Measurements from ENCODE around the gene STX2.
A peak's percentile ranks its signal among the peaks of the same experiment; 100 is the strongest.

Gene STX2

GRCh38 chr12:130831246-130831645, 7.8 kb downstream of the STX2 start:
- no peak overlapping the region for H3K4me3 Mint-ChIP-seq
- H3K27ac Mint-ChIP-seq, result peak overlapping the region in 2 of 3 experiments; percentile 3 to 86
- H3K27me3 Mint-ChIP-seq (ENCODE audit: low read depth), result peaks cover 8% of the 10 kb centered on the region
- no peaks in the 10 kb centered on the region for H3K36me3 Mint-ChIP-seq (ENCODE audit: low read depth)
- TF ChIP-seq, protein P1, sequence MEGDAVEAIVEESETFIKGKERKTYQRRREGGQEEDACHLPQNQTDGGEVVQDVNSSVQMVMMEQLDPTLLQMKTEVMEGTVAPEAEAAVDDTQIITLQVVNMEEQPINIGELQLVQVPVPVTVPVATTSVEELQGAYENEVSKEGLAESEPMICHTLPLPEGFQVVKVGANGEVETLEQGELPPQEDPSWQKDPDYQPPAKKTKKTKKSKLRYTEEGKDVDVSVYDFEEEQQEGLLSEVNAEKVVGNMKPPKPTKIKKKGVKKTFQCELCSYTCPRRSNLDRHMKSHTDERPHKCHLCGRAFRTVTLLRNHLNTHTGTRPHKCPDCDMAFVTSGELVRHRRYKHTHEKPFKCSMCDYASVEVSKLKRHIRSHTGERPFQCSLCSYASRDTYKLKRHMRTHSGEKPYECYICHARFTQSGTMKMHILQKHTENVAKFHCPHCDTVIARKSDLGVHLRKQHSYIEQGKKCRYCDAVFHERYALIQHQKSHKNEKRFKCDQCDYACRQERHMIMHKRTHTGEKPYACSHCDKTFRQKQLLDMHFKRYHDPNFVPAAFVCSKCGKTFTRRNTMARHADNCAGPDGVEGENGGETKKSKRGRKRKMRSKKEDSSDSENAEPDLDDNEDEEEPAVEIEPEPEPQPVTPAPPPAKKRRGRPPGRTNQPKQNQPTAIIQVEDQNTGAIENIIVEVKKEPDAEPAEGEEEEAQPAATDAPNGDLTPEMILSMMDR (IDR thresholded peaks at IDR 0.05; ENCODE audit: unreplicated experiment in 3 of 3), result no peak
- H3K4me1 Mint-ChIP-seq, result peaks cover 30% of the 10 kb centered on the region
- H3K9me3 Mint-ChIP-seq, result no peaks in the 10 kb centered on the region

DNA sequence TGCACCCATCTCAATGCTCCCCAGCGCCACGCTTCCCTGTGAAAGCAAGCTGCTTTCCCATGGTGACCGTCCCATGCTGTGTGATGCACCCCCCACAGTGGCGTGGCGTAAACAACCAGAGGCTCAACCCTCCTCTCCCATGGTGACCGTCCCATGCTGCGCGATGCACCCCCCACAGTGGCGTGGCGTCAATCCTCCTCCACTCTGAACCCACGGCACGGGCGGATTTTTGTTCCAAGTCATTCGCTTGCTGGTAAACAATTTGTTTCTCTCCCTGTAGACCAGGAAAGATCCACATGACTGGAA, 8.9 kb downstream of the STX2 start:
- TF ChIP-seq, protein P1 (IDR thresholded peaks at IDR 0.05; ENCODE audit: unreplicated experiment in 3 of 3), result no peak
- Mint-ChIP-seq H3K4me1 (peaks cover 24% of the 10 kb centered on the region), H3K27ac (peak overlapping the region; percentile 3 to 86 (median 41)), H3K9me3 (no peaks in the 10 kb centered on the region), H3K4me3 (no peak overlapping the region), H3K27me3 (ENCODE audit: low read depth) (peaks cover 4% of the 10 kb centered on the region), H3K36me3 (ENCODE audit: low read depth) (no peaks in the 10 kb centered on the region)

GRCh38 chr12:130829391-130830245, 9.4 kb downstream of the STX2 start:
- Mint-ChIP-seq H3K27me3 (ENCODE audit: low read depth) (peaks cover 4% of the 10 kb centered on the region), H3K27ac (peak overlapping the region; percentile 3 to 86 (median 41)), H3K4me3 (no peak overlapping the region), H3K36me3 (ENCODE audit: low read depth) (no peaks in the 10 kb centered on the region), H3K9me3 (no peaks in the 10 kb centered on the region), H3K4me1 (peaks cover 24% of the 10 kb centered on the region)
- TF ChIP-seq, protein P1 (IDR thresholded peaks at IDR 0.05; ENCODE audit: unreplicated experiment in 3 of 3), result no peak

DNA sequence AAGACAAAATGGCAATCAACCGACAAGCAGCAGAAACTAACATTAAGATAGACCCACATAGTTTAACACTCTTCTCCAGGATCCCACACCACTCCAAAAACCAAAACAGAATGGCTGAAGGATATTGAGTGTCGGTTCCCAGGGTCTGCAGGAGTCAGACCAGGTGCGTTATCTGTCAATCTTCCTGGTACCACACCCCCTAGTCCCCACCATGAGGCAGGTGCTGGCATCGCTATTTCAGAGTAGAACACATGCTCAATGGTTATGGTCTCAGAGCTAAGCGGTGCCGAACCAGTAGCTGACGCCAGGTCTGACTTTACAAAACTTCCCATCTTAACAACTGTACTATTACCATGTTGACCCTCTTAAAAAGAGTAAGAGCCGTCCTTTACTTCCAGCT, 10.2 kb downstream of the STX2 start:
- Mint-ChIP-seq H3K4me3 (no peak overlapping the region), H3K4me1 (peaks cover 24% of the 10 kb centered on the region), H3K9me3 (no peaks in the 10 kb centered on the region), H3K36me3 (ENCODE audit: low read depth) (peaks cover under 1% of the 10 kb centered on the region), H3K27ac (peak overlapping the region in 1 of 3 experiments; percentile 41), H3K27me3 (ENCODE audit: low read depth) (peaks cover 4% of the 10 kb centered on the region)
- TF ChIP-seq, protein P1 (IDR thresholded peaks at IDR 0.05; ENCODE audit: unreplicated experiment in 3 of 3), result no peak

- Mint-ChIP-seq H3K27ac (peak overlapping the region in 1 of 3 experiments; percentile 28), H3K9me3 (no peaks in the 10 kb centered on the region), H3K4me1 (peaks cover 18% of the 10 kb centered on the region), H3K4me3 (no peak overlapping the region), H3K36me3 (ENCODE audit: low read depth) (peaks cover 15% of the 10 kb centered on the region), H3K27me3 (ENCODE audit: low read depth) (peaks cover 4% of the 10 kb centered on the region)
- TF ChIP-seq, protein P1 (IDR thresholded peaks at IDR 0.05; ENCODE audit: unreplicated experiment in 3 of 3), result no peak
These were observed 11.6 kb downstream of the STX2 start for GRCh38 chr12:130827432-130827831.
